PC-3 (cell line): ENCODE results near the gene SLC6A11. TPM values are rescaled to one million over a fixed set of nuclear protein-coding genes. Genes with fewer than 3 reads are reported as not detected.

ENCODE experiments used
- ATAC-seq: fragments of 200-7000 bp; cut with Tn5 transposase; 2 replicates; pipeline ENCODE4 v1.9.1; 2020; ENCODE audit warnings: mild to moderate bottlenecking, moderate library complexity
- BruUV-seq: library from RNA; stranded (reverse); fragments of 400-500 nt; replicated peaks from 2 replicates; lab custom pipeline; 2021; lab: Mats Ljungman, UMichigan
- CTCF ChIA-PET: fragments of 300-600 bp; sonication (Branson Sonifier 250); formaldehyde crosslinking; loops from one replicate; lab custom pipeline; 2022; ENCODE audit warnings: antibody characterized with exemption; lab: Charles Lee
- POLR2A ChIA-PET: fragments of 300-600 bp; sonication (Branson Sonifier 250); formaldehyde crosslinking; loops from one replicate; lab custom pipeline; 2022; ENCODE audit warnings: antibody characterized with exemption; ENCODE audit not compliant: unreplicated experiment; lab: Charles Lee
- DNase-seq: peaks from one replicate; pipeline ENCODE4 v3.0.0-alpha.2; 2015
- H2AFZ ChIP-seq: fragments of 300-600 bp; sonication (generic); 2 replicates; pipeline ENCODE4 v1.6.0; 2016; ENCODE audit warnings: antibody characterized with exemption, low read length
- H3F3A ChIP-seq: fragments of 300-600 bp; sonication (generic); one replicate; pipeline ENCODE4 v1.6.0; 2017; ENCODE audit warnings: antibody characterized with exemption, low read length, control low read depth, mild to moderate bottlenecking; ENCODE audit not compliant: unreplicated experiment
- H3K27ac ChIP-seq: fragments of 300-600 bp; sonication (generic); 2 replicates; pipeline ENCODE4 v1.5.1; 2016; ENCODE audit warnings: mild to moderate bottlenecking, low read length
- H3K27me3 ChIP-seq: fragments of 300-600 bp; sonication (generic); 2 replicates; pipeline ENCODE4 v1.6.1; 2016; ENCODE audit warnings: low read length, mixed read lengths
- H3K36me3 ChIP-seq: fragments of 300-600 bp; sonication (generic); 2 replicates; pipeline ENCODE4 v1.6.1; 2016; ENCODE audit warnings: low read depth, mixed run types, low read length, mixed read lengths
- H3K4me1 ChIP-seq: fragments of 300-600 bp; sonication (generic); 2 replicates; pipeline ENCODE4 v1.5.1; 2016; ENCODE audit warnings: low read length; ENCODE audit not compliant: insufficient read depth
- H3K4me2 ChIP-seq: fragments of 300-600 bp; sonication (generic); 2 replicates; pipeline ENCODE4 v1.6.0; 2016; ENCODE audit warnings: low read length
- H3K4me3 ChIP-seq: fragments of 300-600 bp; sonication (generic); 2 replicates; pipeline ENCODE4 v1.5.1; 2016; ENCODE audit warnings: mild to moderate bottlenecking, low read length, mixed read lengths
- H3K79me2 ChIP-seq: fragments of 300-600 bp; sonication (generic); 2 replicates; pipeline ENCODE4 v1.6.1; 2017; ENCODE audit warnings: low read length, mixed read lengths
- H3K9ac ChIP-seq: fragments of 300-600 bp; sonication (generic); 2 replicates; pipeline ENCODE4 v1.6.0; 2016; ENCODE audit warnings: mild to moderate bottlenecking, low read length
- H3K9me2 ChIP-seq: fragments of 300-600 bp; sonication (generic); replicated peaks from 2 replicates; pipeline ENCODE4 v1.6.1; 2016; ENCODE audit warnings: mixed run types, low read length, mixed read lengths
- H3K9me3 ChIP-seq: fragments of 300-600 bp; sonication (generic); 2 replicates; pipeline ENCODE4 v1.6.1; 2016; ENCODE audit warnings: low read length, mixed read lengths
- H4K20me1 ChIP-seq: fragments of 300-600 bp; sonication (generic); 2 replicates; pipeline ENCODE4 v1.6.1; 2016; ENCODE audit warnings: low read length, mixed read lengths
- CTCF ChIP-seq: fragments of 300-600 bp; sonication (generic); conservative IDR thresholded peaks from 2 replicates; pipeline ENCODE4 v1.5.1; 2017; ENCODE audit warnings: antibody characterized with exemption, low read depth, mild to moderate bottlenecking, low read length
- EZH2 ChIP-seq: fragments of 300-600 bp; sonication (generic); IDR thresholded peaks from one replicate; pipeline ENCODE4 v1.6.1; 2017; ENCODE audit warnings: antibody characterized with exemption, mild to moderate bottlenecking, low read length; ENCODE audit not compliant: unreplicated experiment
- EZH2phosphoT487 ChIP-seq: fragments of 300-600 bp; sonication (generic); IDR thresholded peaks from 2 replicates; pipeline ENCODE4 v1.6.1; 2018; ENCODE audit warnings: mild to moderate bottlenecking, antibody characterized with exemption, low read length, borderline replicate concordance
- intact Hi-C: fragments of 100-400 bp; cut with micrococcal nuclease; formaldehyde crosslinking; loops from 2 replicates; pipeline ENCODE4 v1.9.0; 2023
- total RNA-seq: library from RNA; depleted of rRNA; stranded (reverse); fragments of >200 nt; gene quantifications from 2 replicates; pipeline ENCODE4 v1.2.3, GENCODE V29; 2014

SLC6A11 gene
- total RNA-seq, 1 experiment from 2014 or later: 34.0 TPM

- BruUV-seq: no TSS peak
- Histone ChIP-seq H4K20me1 (no peaks in the 10 kb centered on the region), H3K4me3 (no peak overlapping the region), H3K4me2 (no peak overlapping the region), H3F3A (no peaks in the 10 kb centered on the region), H3K36me3 (no peaks in the 10 kb centered on the region), H3K27ac (no peak overlapping the region), H3K9me3 (no peaks in the 10 kb centered on the region), H3K9ac (no peak overlapping the region), H3K79me2 (no peaks in the 10 kb centered on the region), H2AFZ (no peak overlapping the region), H3K9me2 (no peaks in the 10 kb centered on the region), H3K27me3 (peaks cover 39% of the 10 kb centered on the region), H3K4me1 (no peaks in the 10 kb centered on the region)
- ATAC-seq (no peak), DNase-seq (no peak)
- intact Hi-C loops: no loop called here
- ChIA-PET CTCF (no interaction called here), POLR2A (no interaction called here)
- no peak for TF ChIP-seq EZH2phosphoT487
- TF ChIP-seq CTCF: no peak
- TF ChIP-seq EZH2: no peak
These were observed 158.1 kb downstream of the SLC6A11 start for GRCh38 chr3:10974131-10974530.

- Histone ChIP-seq H3K36me3 (no peaks in the 10 kb centered on the region), H3F3A (no peaks in the 10 kb centered on the region), H3K79me2 (no peaks in the 10 kb centered on the region), H3K9me3 (no peaks in the 10 kb centered on the region), H3K4me1 (no peaks in the 10 kb centered on the region), H3K27ac (no peak overlapping the region), H3K27me3 (peaks cover 33% of the 10 kb centered on the region), H3K9me2 (no peaks in the 10 kb centered on the region), H4K20me1 (no peaks in the 10 kb centered on the region), H2AFZ (no peak overlapping the region), H3K4me3 (no peak overlapping the region), H3K9ac (no peak overlapping the region), H3K4me2 (no peak overlapping the region)
- ChIA-PET CTCF (no interaction called here), POLR2A (no interaction called here)
- DNase-seq (no peak), ATAC-seq (no peak)
- no peak for TF ChIP-seq CTCF
- TF ChIP-seq EZH2phosphoT487: no peak
- intact Hi-C loops: no loop called here
- BruUV-seq: no TSS peak
These were observed 158.8 kb downstream of the SLC6A11 start for GRCh38 chr3:10974746-10975375.

GRCh38 chr3:10975695-10976234 lies 159.7 kb downstream of the SLC6A11 start:
- no peaks in the 10 kb centered on the region for H3K36me3 ChIP-seq
- no peak for ATAC-seq
- H3K4me2 ChIP-seq: no peak overlapping the region
- BruUV-seq: no TSS peak
- DNase-seq: no peak
- H3K79me2 ChIP-seq: no peaks in the 10 kb centered on the region
- intact Hi-C loops: no loop called here
- no peaks in the 10 kb centered on the region for H3K4me1 ChIP-seq
- H3K27ac ChIP-seq: no peak overlapping the region
- no peak overlapping the region for H3K9ac ChIP-seq
- H2AFZ ChIP-seq: no peak overlapping the region
- no peak overlapping the region for H3K4me3 ChIP-seq
- CTCF ChIA-PET: no interaction called here
- H3F3A ChIP-seq: no peaks in the 10 kb centered on the region
- H4K20me1 ChIP-seq: no peaks in the 10 kb centered on the region
- POLR2A ChIA-PET: no interaction called here
- H3K9me3 ChIP-seq: no peaks in the 10 kb centered on the region
- no peaks in the 10 kb centered on the region for H3K9me2 ChIP-seq
- H3K27me3 ChIP-seq: peaks cover 36% of the 10 kb centered on the region
- TF ChIP-seq EZH2phosphoT487 (no peak), EZH2 (no peak), CTCF (no peak)
